Mesenchymal stem cell (in vitro differentiated cells and primary cell): ENCODE data around the gene C1QB.

Source experiments
- DNase-seq: peaks from one replicate; pipeline ENCODE4 v3.0.0-alpha.2; 2013
- H2AFZ ChIP-seq: one replicate; pipeline ENCODE4 v1.6.1; 2013; ENCODE audit warnings: low read depth, mild to moderate bottlenecking, control low read depth, inconsistent platforms, low read length, moderate library complexity
- H2AK5ac ChIP-seq: 2 replicates; pipeline ENCODE4 v1.6.1; 2013; ENCODE audit warnings: low read length, moderate library complexity, mild to moderate bottlenecking, inconsistent platforms; ENCODE audit not compliant: severe bottlenecking
- H2BK120ac ChIP-seq: one replicate; pipeline ENCODE4 v1.6.1; 2013; ENCODE audit warnings: low read depth, mild to moderate bottlenecking, inconsistent platforms, low read length, moderate library complexity
- H2BK12ac ChIP-seq, 2 experiments: one replicate each; pipeline ENCODE4 v1.6.1; 2013; ENCODE audit warnings: inconsistent platforms in 2 of 2, low read length in 2 of 2, mild to moderate bottlenecking in 2 of 2, moderate library complexity in 2 of 2, control low read depth in 1 of 2
- H2BK15ac ChIP-seq: one replicate; pipeline ENCODE4 v1.6.1; 2013; ENCODE audit warnings: mild to moderate bottlenecking, low read depth, inconsistent platforms; ENCODE audit not compliant: poor library complexity, severe bottlenecking
- H2BK5ac ChIP-seq: 2 replicates; pipeline ENCODE4 v1.6.1; 2013; ENCODE audit warnings: low read depth, mild to moderate bottlenecking, low read length, control low read depth, inconsistent platforms; ENCODE audit not compliant: poor library complexity, severe bottlenecking
- H3K14ac ChIP-seq, 2 experiments: one replicate each; pipeline ENCODE4 v1.6.1; 2013; ENCODE audit warnings: inconsistent platforms in 2 of 2, low read length in 2 of 2, control low read depth in 1 of 2, mild to moderate bottlenecking in 1 of 2, moderate library complexity in 1 of 2
- H3K18ac ChIP-seq, 2 experiments: one replicate each; pipeline ENCODE4 v1.6.1; 2013; ENCODE audit warnings: inconsistent platforms in 2 of 2, low read length in 2 of 2, control low read depth in 1 of 2, low read depth in 1 of 2, mild to moderate bottlenecking in 1 of 2
- H3K23ac ChIP-seq, 2 experiments: one replicate each; pipeline ENCODE4 v1.6.1; 2013; ENCODE audit warnings: inconsistent platforms in 2 of 2, low read length in 2 of 2, mild to moderate bottlenecking in 2 of 2, moderate library complexity in 2 of 2, control low read depth in 1 of 2
- H3K27ac ChIP-seq: 2 replicates; pipeline ENCODE4 v1.5.1; 2013; ENCODE audit warnings: mild to moderate bottlenecking, moderate library complexity, low read length, control low read depth, inconsistent platforms; ENCODE audit not compliant: poor library complexity, severe bottlenecking
- H3K27me3 ChIP-seq, 2 experiments: 2 replicates each; pipeline versions ENCODE4 v1.6.1 to v1.7.0; 2013; ENCODE audit warnings: low read length in 2 of 2, mild to moderate bottlenecking in 2 of 2, moderate library complexity in 2 of 2, control low read depth in 1 of 2, inconsistent platforms in 1 of 2; ENCODE audit not compliant: control insufficient read depth in 1 of 2, insufficient read depth in 1 of 2
- H3K36me3 ChIP-seq, 2 experiments: 2 replicates each; pipeline versions ENCODE4 v1.6.1 to v1.7.0; 2013; ENCODE audit warnings: low read length in 2 of 2, control low read depth in 1 of 2, inconsistent platforms in 1 of 2, low read depth in 1 of 2, mild to moderate bottlenecking in 1 of 2; ENCODE audit not compliant: insufficient read depth in 2 of 2, control insufficient read depth in 1 of 2
- H3K4ac ChIP-seq, 2 experiments: one replicate each; pipeline ENCODE4 v1.6.1; 2013; ENCODE audit warnings: inconsistent platforms in 2 of 2, low read length in 2 of 2, mild to moderate bottlenecking in 2 of 2, moderate library complexity in 2 of 2, control low read depth in 1 of 2, low read depth in 1 of 2
- H3K4me1 ChIP-seq: 2 replicates; pipeline ENCODE4 v1.6.1; 2013; ENCODE audit warnings: low read depth, low read length, control low read depth; ENCODE audit not compliant: control insufficient read depth, insufficient read depth
- H3K4me2 ChIP-seq: 2 replicates; pipeline ENCODE4 v1.6.1; 2013; ENCODE audit warnings: low read length, mild to moderate bottlenecking, inconsistent platforms; ENCODE audit not compliant: poor library complexity, severe bottlenecking
- H3K4me3 ChIP-seq, 2 experiments: 2 replicates each; pipeline versions ENCODE4 v1.5.1 to v1.7.0; 2013; ENCODE audit warnings: low read length in 2 of 2, mild to moderate bottlenecking in 2 of 2, control low read depth in 1 of 2, low read depth in 1 of 2; ENCODE audit not compliant: insufficient read depth in 1 of 2
- H3K79me1 ChIP-seq: replicated peaks from 2 replicates; pipeline ENCODE4 v1.6.1; 2013; ENCODE audit warnings: mild to moderate bottlenecking, control low read depth, low read length, inconsistent platforms; ENCODE audit not compliant: poor library complexity, severe bottlenecking
- H3K9ac ChIP-seq: 2 replicates; pipeline ENCODE4 v1.7.0; 2013; ENCODE audit warnings: mild to moderate bottlenecking, low read length, moderate library complexity
- H3K9me3 ChIP-seq: 2 replicates; pipeline ENCODE4 v1.7.0; 2013; ENCODE audit warnings: mild to moderate bottlenecking, low read length; ENCODE audit not compliant: control insufficient read depth
- H4K8ac ChIP-seq: one replicate; pipeline ENCODE4 v1.6.1; 2013; ENCODE audit warnings: inconsistent platforms, mild to moderate bottlenecking, low read length, moderate library complexity
- H4K91ac ChIP-seq: one replicate; pipeline ENCODE4 v1.6.1; 2013; ENCODE audit warnings: mild to moderate bottlenecking, low read length, inconsistent platforms
- WGBS: methylation state at CpG from one replicate; pipeline ENCODE4 v1.1.7; 2013; ENCODE audit warnings: mixed read lengths; 5-methylcytosine and 5-hydroxymethylcytosine counted together

The C1QB gene

DNA sequence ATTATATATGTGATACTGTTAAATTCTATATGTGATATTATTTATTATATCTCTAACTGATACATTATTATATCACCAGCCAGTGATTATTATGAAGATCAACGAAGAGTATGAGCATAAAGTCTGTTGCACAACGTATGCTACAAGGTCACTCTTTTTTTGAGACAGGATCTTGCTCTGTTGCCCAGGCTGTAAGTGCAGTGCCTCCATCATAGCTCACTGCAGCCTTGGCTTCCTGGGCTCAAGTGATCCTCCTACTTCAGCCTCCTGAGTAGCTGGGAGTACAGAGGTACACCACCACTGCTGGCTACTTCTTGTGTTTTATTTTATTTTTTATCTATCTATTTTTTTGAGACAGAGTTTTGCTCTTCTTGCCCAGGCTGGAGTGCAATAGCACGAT is 43.6 kb downstream of the C1QB start:
- Histone ChIP-seq H3K9ac (no peak overlapping the region), H3K4me2 (no peak overlapping the region), H2BK5ac (no peak overlapping the region), H3K9me3 (no peaks in the 10 kb centered on the region), H3K36me3 (no peaks in the 10 kb centered on the region), H3K14ac (no peak overlapping the region), H3K27ac (no peak overlapping the region), H3K23ac (no peak overlapping the region), H4K8ac (no peak overlapping the region), H2BK12ac (no peak overlapping the region), H3K27me3 (no peaks in the 10 kb centered on the region), H2BK15ac (no peak overlapping the region), H4K91ac (no peak overlapping the region), H3K4ac (no peak overlapping the region), H3K4me1 (peaks cover 4% of the 10 kb centered on the region), H3K4me3 (no peak overlapping the region), H2BK120ac (no peak overlapping the region), H3K79me1 (no peaks in the 10 kb centered on the region), H3K18ac (no peak overlapping the region), H2AFZ (no peak overlapping the region), H2AK5ac (no peak overlapping the region)
- DNase-seq: no peak
- WGBS: 95% methylated on average over 3 of the region's 3 CpGs

DNA sequence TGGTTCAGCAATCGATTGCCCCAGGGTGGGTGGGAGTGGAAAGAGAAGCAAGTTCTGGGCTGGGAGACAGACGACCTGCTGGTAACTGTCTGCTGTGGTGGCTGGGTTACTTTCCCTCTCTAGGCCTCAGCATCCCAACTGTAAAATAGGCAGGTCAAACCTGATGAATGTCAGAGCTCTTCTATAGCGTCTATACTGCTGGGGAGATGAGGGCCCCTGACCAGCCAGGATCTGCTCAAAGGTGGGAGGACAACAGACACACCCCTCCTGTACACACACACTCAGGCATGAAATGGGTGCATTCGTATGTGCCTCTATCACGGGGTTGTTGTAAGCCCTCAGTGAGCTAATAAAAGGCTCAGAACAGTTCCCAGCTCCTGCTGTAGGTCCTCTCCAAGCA is 44.9 kb downstream of the C1QB start:
- no peak overlapping the region for H3K4me2 ChIP-seq
- no peak overlapping the region for H2BK5ac ChIP-seq
- H3K36me3 ChIP-seq: no peaks in the 10 kb centered on the region
- no peak overlapping the region for H3K23ac ChIP-seq
- no peaks in the 10 kb centered on the region for H3K79me1 ChIP-seq
- H3K14ac ChIP-seq: no peak overlapping the region
- no peaks in the 10 kb centered on the region for H3K27me3 ChIP-seq
- WGBS: 85% methylated on average over 5 of the region's 5 CpGs
- H2BK12ac ChIP-seq: no peak overlapping the region
- no peak overlapping the region for H2BK120ac ChIP-seq
- H4K91ac ChIP-seq: no peak overlapping the region
- no peak overlapping the region for H3K9ac ChIP-seq
- DNase-seq: no peak
- no peak overlapping the region for H3K4ac ChIP-seq
- no peak overlapping the region for H4K8ac ChIP-seq
- no peak overlapping the region for H2BK15ac ChIP-seq
- no peak overlapping the region for H2AFZ ChIP-seq
- no peaks in the 10 kb centered on the region for H3K9me3 ChIP-seq
- H3K18ac ChIP-seq: no peak overlapping the region
- no peak overlapping the region for H3K27ac ChIP-seq
- peaks cover 4% of the 10 kb centered on the region for H3K4me1 ChIP-seq
- H3K4me3 ChIP-seq: no peak overlapping the region
- H2AK5ac ChIP-seq: peak overlapping the region; percentile 15

- Histone ChIP-seq H3K14ac (no peak overlapping the region), H2BK5ac (no peak overlapping the region), H3K4me3 (no peak overlapping the region), H4K8ac (no peak overlapping the region), H2AK5ac (peak overlapping the region; percentile 31), H3K36me3 (no peaks in the 10 kb centered on the region), H3K4me2 (no peak overlapping the region), H3K79me1 (no peaks in the 10 kb centered on the region), H3K4ac (no peak overlapping the region), H4K91ac (no peak overlapping the region), H3K9ac (no peak overlapping the region), H3K4me1 (peaks cover 2% of the 10 kb centered on the region), H3K9me3 (no peaks in the 10 kb centered on the region), H3K27me3 (no peaks in the 10 kb centered on the region), H2BK15ac (no peak overlapping the region), H2AFZ (no peak overlapping the region), H2BK120ac (no peak overlapping the region), H2BK12ac (no peak overlapping the region), H3K18ac (no peak overlapping the region), H3K27ac (no peak overlapping the region), H3K23ac (no peak overlapping the region)
- WGBS: 84% methylated on average over 9 of the region's 14 CpGs
- DNase-seq: no peak
Measured at GRCh38 chr1:22699681-22700520, 46.9 kb downstream of the C1QB start.

DNA sequence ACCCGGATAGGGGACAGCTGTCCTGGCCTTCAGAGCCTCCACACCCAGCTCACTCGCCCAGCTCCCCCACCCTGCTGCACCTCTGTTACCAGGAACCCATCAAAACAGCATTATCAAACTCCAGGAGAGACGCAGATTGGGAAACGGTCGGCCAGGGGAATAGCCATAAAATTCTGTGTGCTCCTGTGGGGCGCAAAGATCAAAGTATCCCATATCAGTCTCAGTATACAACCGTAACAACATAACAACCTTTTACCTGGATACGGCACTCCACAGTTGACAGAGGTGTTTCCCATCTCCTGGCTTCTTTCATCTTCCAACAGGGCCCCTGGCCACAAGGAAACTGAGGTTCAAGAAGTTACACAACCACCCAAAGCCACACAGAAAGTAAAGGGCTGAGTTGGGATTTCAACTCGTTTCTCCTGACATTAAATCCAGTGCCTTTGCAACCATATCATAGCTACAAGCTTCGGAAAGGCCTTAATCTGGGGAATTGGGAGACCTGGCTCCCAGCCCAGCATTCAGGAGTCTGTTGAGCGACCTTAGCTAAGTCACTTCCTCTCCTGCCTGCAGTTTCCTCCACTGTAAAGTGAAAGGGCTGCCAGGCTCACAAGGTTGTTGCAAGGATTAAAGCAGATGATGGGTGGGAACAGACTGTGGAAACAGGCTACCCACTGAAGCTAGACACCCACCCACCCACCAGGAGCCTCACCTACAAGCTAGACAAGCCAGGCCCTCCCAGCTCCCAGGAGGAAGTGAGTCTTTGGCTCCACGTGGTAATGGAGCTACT is 49.5 kb downstream of the C1QB start:
- Histone ChIP-seq H3K4ac (no peak overlapping the region), H2BK120ac (no peak overlapping the region), H3K18ac (no peak overlapping the region), H3K27me3 (peaks cover 0 to 4% of the 10 kb centered on the region in 2 experiments), H2AFZ (peak overlapping the region; percentile 20), H3K9me3 (no peaks in the 10 kb centered on the region), H3K4me2 (no peak overlapping the region), H2AK5ac (peak overlapping the region; percentile 39), H4K8ac (no peak overlapping the region), H3K4me1 (peaks cover 2% of the 10 kb centered on the region), H3K14ac (no peak overlapping the region), H3K36me3 (no peaks in the 10 kb centered on the region), H3K79me1 (no peaks in the 10 kb centered on the region), H3K23ac (no peak overlapping the region), H2BK15ac (no peak overlapping the region), H4K91ac (no peak overlapping the region), H2BK5ac (no peak overlapping the region), H3K4me3 (no peak overlapping the region), H2BK12ac (no peak overlapping the region), H3K27ac (no peak overlapping the region), H3K9ac (no peak overlapping the region)
- no peak for DNase-seq
- WGBS: 81% methylated on average over 12 of the region's 12 CpGs
